HCEC 1CT (cell line): Measurements from ENCODE around the gene CCNQ.

Source experiments
- DNase-seq: peaks from one replicate; pipeline ENCODE4 v3.0.0-alpha.2; 2017

The CCNQ gene

DNA sequence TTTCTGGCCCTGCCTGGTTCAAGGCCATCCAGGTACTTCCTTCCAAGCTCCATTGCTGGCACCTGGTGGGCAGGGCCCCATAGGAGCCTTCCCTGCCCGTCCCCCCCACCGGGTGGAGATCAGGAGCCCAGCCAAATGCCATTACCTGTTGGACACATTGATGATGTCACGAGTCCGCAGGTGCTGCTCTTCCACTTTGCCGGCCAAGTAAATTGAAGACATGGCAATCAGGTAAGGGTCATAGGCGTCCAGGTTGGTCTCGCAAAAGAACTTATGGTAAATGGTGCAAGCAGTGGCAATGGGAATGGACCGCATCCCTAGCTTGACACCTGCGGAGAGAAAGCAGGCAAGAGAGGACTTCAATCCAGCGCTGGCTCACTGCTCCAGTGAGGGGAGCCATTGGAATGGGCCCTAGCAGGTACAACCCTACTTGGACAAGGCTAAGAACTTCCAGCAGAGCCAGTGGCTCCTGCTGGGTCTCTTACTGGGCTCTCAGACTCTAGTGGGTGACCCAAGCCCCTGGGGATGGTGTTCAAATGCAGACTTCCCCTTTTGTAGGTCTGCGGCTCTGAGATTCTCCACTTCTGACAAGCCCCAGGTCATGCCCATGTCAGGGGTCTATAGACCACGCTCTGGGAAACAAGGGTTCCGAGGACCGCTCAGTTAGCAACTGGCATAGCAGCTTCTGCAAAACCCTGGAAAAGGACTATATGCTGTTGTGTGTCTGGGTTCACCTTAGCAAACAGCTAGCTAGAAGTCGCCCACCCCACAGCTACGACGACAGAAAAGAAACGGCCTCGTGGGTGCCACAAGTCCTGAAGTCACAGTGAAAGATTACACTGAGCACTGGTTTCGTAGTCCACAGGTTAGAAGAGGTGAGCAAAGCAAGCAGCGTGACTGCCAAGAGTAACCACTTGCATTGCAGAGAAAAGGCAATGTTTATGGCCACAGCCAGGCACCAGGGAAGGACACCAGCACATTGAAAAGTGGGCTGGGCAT lies 2.8 kb downstream of the CCNQ start:
- DNase-seq: no peak

DNA sequence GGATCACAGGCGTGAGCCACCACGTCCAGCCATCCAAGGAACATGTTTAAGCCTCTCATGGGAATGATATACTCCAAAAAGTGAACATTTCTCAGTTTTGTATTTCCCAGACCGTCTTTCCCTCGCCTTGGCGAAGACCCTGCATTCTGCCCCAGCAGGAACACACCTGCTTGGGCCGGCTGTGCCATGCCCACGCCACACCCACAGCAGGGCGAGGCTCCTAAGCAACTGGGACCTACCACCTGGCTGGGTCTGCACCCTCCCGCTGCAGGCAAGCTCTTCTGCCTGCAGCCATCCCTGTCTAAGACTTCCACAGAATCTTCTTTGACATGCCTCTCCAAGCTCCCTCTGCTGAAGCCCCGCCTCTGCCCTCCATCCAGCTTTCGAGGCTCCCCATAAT lies 3.6 kb downstream of the CCNQ start:
- DNase-seq: no peak

DNA sequence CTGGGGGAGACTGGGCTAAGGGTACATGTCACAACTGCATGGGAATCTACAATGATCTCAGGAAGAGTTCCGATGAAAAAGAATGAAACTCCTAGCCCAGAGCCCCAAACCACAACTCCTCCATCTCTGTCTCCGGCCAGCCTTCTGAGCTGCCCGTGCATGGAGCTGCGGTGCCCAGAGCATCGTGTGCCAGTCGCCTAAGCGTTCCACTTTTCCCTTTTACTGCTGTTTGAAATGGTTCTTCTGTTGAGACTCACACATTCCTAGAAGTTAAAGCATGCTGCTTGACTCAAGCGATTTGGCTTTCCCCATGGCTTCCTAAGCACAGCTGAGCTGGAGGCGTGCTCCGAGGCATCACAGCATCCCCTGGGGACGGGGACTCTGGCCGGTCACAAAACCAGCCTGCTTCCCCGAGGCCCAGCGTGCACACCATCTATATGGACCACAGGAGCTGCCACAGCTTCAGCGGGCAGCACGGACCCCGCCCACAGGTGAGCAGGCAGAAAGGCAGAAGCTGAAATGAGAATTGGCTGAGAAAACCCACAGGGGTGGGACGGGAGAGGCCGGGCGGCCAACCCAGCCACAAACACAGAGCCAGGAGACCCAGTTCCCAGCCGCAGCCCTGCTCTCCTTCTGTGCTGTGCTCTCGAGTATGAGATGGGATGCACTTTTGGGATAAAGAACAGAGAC lies 5.0 kb downstream of the CCNQ start:
- no peak for DNase-seq

DNA sequence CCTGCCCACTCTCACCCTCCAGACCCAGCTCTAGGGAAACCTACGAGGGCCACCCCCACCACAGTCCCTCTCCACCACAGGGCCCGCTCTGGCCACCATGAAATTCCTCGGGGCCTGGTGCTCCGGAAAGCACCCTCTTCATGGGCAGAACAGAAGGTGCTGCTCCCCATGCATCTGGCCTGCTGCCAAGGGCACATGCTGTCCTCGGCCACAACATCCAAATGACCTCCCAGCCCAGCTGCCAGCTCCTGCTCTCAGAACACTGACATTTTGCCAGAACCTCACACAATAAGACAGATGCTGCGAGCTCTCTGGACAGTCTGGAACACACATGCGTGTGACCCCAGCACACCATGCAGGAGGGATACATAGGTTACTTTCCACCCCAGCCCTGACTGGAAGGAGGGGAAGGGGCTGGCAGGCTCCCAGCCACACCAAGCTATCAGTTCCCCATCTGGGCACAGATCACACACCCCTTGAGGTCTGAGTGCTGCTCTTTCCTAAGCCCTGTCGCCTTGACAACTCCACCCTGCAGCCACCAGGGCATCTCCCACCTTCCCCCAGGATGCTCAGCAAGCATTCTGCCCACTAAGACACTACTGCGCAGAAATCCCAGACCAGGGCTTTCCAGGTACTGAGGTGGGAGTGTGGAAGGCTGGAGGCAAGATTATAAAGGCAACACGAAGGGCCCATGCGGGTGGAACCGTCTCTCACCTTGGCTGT lies 5.8 kb downstream of the CCNQ start:
- DNase-seq: no peak

DNA sequence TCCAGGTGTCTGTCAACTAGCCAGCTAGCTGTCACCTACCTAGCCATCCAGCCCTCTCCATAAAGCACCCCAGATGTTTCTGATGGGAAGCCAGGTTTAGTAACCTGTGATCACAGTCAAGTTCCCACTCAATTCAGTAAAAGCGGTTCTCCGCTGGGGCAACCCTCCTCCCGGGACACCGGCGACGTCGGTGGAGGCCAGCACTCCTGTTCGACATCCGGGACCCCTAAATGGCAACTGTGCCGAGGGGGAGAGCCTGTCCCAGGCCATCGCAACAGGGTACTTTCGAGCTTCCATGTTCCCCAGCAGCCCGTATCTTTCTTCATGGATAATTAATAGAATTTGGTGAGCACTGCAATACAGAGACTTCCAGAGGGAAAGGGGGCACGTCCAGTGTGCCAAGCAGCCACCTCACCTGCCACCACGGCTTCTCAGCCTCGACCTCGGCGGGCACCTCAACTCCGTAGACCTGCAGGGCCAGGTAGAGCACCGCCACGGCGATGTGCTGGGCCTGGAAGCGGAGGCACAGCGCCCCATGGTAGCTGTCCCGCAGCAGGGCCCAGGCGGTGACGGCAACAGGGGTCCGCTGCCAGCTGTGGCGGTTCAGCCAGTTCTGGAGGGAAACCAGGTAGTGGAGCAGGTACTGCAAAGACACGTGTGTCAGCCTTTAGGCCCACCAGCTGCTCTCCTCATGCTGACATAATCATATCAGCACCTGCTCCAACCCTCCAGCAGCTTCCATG lies 6.7 kb downstream of the CCNQ start:
- DNase-seq: no peak

DNA sequence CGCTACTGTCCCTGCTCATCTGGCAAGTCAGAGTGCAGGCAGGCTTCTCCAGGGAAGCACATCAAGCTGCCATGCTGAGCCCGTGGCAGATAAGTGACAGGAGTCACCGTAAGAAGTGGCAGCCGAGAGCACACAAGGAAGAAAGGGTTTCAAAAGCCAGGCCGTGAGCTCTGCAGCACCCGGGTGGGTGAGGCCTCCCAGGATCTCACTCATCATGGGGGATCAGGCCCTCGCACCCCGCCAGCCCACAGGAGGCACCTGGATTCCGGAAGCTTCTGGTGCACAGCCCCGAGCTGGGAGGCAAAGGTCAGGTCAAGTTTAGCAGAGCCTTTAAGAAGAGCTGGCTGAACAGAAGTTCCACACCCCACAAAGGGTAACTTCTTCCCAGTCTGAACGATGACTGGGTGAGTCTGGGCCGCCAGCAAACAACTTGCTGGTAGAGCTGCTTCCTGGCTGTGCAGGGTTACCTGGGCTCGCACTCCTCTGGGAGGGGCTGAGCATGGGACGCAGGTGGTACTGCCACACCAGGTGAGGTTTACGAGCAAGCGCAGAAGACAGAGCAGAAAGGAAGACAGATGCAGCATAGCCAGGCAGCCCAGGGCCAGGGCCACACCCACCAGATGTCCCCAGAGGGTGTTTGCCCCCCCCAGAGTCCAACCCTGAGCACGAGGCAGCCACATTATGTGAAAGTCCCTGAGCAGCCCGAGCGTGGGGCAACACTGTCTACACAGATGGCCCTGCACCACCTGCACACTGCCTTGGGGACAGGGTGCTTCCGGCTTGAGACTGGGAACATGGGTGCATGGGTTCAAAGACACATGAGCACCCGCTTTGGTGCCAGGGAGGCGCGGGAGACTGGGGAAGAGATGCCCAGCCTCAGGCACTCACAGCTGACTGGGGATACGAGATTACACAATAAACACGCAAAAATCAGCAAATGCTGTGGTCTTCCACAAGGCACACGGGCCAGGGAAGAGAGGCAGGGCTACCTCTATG lies 7.7 kb downstream of the CCNQ start:
- DNase-seq: no peak

DNA sequence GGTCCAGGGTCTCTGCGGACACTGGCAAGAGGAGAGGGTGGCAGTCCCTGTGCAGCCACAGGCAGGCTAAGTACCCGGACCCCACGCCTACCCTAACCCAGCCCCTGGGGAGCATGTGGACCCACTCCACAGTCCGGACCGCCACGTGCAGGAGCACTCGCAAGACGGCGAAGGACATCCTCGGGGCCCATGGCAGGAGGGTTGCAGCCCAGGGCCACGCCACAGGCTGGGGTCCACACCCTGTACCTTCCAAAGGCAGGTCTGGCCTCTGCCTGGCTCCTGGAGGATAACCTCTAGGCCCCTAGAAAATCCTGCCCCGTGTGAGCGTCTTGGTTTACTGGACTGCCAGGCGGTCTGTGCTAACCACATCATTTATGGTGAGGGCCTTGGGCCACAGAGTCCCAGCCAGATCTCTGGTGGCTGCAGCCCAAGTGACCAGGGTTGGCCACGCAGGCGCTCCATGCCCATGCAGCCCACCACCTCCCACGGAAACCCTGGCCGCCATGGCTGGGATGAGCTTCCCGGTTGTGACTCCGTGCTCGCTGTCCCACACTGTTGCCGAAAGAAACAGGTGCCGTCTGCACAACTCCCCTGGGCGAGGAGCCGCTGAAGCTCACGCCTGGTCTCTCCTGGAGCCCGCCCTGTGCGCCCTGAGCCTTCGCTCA lies 10.0 kb downstream of the CCNQ start:
- no peak for DNase-seq

DNA sequence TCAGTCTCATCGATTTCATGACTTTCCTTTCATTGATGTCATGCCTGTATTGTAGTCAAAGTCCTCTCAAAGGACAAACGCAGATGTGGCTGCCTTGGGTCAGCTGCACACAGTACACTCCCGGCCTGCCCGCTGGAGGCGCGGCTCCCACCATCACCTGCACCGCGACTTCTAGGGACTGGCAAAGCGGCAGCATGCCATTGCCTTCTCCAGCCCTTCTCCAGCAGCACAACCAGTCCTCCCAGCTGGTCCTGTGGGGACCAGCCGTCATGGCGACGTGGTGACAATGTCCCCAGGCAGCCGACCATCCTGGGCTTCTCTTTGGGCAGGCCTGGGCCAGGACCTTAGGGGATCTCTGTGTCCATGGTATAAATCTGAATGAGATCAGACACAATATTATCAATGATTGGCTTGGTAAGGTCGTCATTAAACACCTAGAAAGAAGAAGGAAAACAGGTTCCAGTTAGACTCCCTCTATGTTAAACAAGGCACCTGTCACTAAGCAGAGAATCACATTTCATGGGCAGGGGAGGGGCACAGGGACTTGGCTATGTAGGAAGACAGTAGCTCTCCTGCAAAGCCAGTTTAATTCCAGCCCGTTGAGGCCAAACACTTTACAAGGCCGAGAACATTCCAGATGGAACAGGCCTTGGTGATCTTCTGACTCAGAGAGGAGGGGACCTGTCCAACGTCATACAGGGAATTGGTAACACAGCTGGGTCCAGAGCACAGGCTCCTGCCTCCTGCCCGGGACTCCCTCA lies 10.7 kb downstream of the CCNQ start:
- DNase-seq: no peak

DNA sequence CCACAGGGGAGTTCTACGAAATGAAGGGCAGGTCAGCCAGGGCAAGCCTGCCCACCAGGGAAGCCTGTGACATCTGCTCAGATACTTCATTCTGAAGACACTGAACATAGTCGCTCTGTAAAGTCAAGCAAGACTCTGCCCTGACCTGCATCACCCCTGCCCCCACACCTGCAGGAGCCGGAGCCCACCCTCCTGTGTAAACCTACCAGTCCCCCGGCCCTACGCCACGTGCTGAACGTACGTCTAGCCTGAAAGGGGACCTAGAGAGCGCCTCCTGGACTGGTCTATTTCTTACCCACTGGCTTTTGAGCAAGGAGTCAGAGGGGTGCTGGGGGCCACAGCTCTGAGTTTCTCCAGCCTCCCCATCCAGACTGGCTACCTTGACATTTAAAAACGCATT lies 11.6 kb downstream of the CCNQ start:
- DNase-seq: no peak

DNA sequence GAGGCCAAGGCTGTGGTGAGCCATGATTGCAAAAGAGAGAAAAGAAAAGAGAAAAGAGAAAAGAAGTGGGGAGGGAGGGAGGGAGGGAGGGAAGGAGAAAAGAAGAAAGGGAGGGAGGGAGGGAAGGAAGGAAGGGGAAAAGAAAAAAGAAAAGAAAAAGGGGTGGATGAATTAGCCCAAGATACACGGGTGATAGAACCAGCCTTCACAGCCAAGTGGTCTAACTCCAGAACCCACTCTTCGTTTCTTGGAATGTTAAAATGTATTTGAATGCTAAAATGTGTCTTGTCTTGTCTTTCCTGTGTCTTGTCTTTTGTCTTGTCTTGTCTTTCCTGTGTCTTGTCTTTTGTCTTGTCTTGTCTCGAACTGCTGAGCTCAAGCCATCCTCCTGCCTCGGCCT lies 13.1 kb downstream of the CCNQ start:
- DNase-seq: no peak

DNA sequence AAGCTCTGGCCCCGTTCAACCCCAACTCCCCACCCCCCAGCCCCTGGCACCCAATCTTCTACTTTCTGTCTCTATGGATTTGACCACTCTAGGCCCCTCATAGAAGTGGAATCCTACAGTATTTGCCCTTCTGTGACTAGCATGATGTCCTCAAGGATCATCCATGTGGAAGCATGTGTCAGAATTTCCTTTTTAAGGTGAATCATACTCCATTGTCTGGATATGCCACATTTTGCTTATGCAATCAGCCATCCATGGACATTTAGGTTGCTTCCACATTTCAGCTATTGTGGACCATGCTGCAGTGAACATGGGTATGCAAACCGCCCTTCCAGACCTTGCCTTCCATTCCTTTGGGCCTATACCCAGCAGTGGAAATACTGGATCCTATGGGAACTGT lies 15.5 kb downstream of the CCNQ start:
- DNase-seq: no peak

DNA sequence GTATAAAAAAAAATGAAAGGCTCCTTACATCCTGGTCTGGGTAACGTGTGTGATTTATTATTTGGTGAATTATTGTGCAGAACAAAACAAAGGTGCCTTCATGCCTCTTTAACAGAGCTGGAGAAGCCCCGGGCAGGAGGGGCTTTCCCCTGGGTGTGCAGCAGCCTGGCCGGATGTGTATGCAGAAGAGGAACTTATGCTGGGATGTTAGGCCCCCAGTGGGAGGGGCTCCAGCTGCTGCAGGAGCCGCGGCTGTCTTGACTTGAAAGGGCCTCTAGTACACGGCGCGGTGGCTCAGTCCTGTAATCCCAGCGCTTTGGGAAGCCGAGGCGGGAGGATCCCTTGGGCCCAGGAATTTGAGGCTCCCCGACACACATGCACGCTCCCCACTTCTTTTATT lies 16.0 kb downstream of the CCNQ start:
- no peak for DNase-seq

DNA sequence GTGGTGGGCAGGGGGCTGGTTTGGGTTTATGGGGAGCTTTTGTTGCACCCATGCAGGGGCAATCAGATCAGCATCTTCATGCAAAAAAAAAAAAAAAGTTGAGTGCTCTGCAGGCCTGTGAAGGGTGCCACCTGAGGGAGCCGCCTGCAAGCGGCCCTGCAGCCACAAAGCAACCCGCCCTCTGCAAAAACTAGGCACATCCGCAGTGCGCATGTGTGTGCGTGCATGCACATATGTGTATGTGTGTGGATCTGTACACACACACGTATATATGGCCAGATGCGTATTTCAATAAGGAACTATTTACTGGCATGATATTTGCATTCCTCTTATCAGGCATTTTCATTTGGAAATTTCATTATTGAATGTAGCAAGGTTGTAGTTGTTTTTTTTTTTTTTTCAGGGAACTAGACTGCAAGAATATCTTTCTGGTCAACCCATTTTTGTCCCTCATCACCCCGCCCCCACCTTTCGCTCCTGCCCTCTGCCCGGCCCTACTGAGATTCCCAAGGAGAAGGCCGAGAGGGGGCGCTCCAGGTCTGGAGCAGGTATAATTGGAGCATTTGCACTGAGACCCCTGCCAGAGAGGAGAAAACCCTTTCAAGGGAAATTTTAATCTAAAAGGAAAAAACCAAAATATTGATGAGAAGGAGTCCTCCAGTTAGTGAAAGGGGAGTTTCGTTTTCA lies 18.1 kb downstream of the CCNQ start:
- DNase-seq: no peak

DNA sequence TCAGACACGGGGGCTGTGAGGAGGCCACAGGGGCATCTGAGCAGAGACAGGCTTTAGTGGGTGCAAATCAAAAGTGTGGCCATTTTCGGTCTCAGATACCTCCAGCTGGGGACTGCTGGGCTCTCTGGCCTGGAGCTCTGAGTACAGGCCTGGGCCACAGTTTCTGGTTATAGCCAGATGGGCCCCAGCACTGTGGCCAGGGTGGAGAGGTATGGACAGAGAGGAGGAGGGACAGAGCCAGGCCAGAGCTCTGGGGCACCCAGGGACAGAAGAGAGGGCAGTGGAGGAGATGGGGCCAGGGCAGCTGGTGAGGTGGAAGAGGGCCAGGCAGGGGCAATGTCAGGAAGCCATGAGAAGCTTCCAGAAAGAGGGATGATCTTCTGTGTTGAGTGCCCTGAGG lies 20.1 kb downstream of the CCNQ start:
- no peak for DNase-seq

DNA sequence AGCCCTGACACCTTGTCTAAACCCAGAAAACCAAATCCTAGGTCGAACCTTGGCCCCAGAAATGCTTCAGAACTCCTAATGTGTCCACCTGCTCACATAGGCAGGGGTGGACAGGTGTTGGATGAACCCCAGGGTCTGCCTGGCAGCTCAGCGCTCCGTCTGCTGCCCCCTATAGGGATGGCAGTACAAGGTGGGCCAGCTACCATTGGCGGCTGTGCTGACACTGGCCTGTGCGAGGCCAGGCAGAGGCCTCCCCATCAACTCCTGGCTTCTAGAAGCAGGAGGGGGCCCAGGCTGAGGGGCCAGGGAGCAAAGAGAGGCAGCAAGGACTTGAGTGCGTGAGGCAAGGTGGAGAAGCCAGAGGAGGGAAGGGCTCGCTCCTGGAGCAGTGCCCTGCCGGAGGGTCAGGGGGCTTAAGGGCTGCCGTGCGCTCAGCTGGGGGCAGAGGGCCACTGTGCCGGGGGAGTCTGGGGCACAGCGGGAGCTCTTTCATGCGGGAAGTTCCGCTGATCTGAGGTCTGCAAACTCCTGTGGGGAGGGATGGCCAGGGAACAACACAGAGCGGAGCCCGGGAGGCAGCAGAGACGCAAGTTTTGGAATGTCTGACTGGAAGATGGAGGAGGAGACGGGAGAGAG lies 20.6 kb downstream of the CCNQ start:
- DNase-seq: no peak

DNA sequence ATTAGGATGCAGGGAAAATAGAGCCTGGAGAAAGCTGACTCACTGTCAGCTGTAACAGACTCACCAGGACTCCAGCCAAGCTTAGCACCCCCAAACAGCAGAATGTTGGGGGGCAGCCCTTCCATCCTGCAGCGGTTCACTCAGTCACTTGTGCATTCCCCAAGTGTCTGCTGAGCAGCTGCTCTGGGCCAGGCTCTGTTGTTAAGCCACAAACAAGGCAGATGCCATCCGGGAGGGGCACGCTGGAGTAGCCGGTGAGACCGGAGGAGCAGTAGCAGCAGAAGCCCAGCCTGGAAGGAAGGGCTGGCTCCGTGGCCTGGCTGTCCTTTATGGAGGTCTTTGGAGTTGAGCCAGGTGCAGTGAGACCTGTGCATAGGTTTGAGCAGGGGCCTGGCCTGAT lies 22.0 kb downstream of the CCNQ start:
- DNase-seq: no peak

DNA sequence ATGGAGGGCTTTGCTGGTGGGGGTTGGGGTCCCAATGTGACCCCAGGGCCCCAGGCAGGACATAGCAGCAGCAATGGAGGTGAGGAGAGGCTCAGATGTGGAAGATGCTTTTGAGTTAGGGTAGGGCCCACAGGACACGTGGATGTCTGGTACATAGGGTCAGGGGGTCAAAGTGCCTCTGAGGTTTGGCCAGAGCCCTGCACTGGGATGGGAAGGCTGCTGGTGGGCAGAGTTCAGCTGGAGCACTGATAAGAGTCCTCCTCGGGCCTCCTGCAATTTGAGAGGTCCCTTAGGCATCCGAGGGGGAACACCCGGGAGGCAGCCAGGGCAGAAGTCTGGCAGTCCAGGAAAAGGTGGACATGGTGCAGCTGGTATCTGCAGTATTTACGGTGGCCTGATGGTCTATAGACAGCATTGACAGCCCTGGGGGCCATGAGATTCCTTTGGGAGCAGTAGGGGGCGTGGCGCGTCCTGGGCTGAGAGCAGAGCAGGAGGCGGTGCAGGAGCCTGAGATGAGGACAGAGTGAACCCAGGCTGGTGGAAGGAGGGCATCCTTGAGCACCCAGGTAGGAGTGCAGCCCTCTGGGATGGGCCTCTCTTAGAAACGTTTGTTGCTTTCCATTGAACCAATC lies 22.6 kb downstream of the CCNQ start:
- no peak for DNase-seq

DNA sequence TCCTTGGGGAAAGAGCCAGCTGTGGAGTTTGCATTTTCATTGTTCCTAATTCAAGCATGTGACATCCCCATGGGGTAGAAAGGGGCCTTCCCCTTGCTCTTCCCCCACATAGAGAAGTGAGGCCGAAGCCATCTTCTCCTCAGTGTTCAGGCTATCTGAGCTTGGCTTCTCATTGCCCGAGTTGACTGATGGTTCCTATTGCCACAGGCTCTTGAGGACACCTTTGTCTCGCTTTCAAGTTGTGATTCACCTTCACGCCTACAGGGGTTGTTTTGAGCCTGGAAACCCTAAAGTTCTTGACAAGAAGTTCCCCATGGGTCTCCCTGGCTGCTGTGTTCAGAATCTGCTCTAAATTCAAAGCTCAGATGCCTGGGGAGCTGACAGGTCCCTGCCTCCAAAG lies 25.0 kb downstream of the CCNQ start:
- DNase-seq: no peak

DNA sequence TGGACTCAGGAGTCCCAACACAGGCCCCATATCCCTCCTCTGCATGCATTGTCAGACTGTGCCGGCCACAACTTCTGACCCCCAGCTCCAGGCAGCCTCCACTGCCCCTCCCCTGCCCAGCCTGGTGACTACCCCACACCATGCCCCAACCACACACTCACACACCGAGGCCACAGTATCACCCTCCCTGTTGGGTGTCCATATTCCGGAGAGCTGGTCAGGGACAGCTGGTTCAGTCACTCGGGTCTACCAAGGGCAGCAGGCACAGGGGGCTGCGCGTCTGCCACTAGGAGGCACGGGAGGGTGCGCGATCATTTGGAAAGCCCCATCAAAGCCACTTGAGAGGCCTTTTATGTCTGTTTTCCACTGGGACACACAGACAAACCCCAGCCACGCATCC lies 26.3 kb downstream of the CCNQ start:
- DNase-seq: no peak
